Adipocyte (in vitro differentiated cells): Measurements from ENCODE around the gene PCGF3.

Experiments
- DNase-seq: peaks from one replicate; pipeline ENCODE4 v3.0.0-alpha.2; 2015; ENCODE audit warnings: low read depth
- H3K27me3 ChIP-seq: replicated peaks from 2 replicates; pipeline ENCODE4 v1.7.0; 2013; ENCODE audit warnings: mild to moderate bottlenecking, low read length, moderate library complexity; ENCODE audit not compliant: control insufficient read depth, insufficient read depth
- H3K36me3 ChIP-seq: 2 replicates; pipeline ENCODE4 v1.7.0; 2013; ENCODE audit warnings: low read length, mild to moderate bottlenecking, moderate library complexity; ENCODE audit not compliant: control insufficient read depth, insufficient read depth, severe bottlenecking
- H3K4me1 ChIP-seq: 2 replicates; pipeline ENCODE4 v1.7.0; 2013; ENCODE audit warnings: mild to moderate bottlenecking, low read length, moderate library complexity; ENCODE audit not compliant: control insufficient read depth, insufficient read depth
- H3K4me3 ChIP-seq: 2 replicates; pipeline ENCODE4 v1.7.0; 2013; ENCODE audit warnings: mild to moderate bottlenecking, low read length, moderate library complexity
- H3K9ac ChIP-seq: 2 replicates; pipeline ENCODE4 v1.7.0; 2013; ENCODE audit warnings: mild to moderate bottlenecking, low read length, moderate library complexity
- H3K9me3 ChIP-seq: 2 replicates; pipeline ENCODE4 v1.7.0; 2013; ENCODE audit warnings: mild to moderate bottlenecking, low read length, moderate library complexity; ENCODE audit not compliant: control insufficient read depth

The PCGF3 gene

DNA sequence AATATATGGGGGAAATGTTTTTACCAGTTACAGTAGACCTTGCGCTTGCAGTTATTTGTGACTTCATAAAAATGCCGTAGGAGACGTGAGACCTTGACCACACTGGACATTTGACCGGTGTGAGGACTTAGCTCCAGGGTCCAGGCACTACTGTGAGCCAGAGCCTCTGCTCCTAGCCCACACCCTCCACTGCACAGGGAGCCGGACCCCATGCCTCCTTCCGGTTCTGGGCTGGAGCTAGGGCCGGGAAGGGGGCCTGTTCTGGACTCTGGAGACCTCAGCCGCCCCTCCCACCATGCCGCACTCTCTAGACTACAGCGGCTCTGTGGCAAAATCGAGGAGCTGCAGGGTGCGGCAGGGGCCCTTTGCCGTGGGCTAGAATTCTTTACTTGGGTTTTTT, 5.3 kb downstream of the PCGF3 start:
- Histone ChIP-seq H3K9ac (no peak overlapping the region), H3K4me3 (no peak overlapping the region), H3K27me3 (no peaks in the 10 kb centered on the region), H3K36me3 (no peaks in the 10 kb centered on the region), H3K4me1 (peaks cover 19% of the 10 kb centered on the region), H3K9me3 (no peaks in the 10 kb centered on the region)
- no peak for DNase-seq

DNA sequence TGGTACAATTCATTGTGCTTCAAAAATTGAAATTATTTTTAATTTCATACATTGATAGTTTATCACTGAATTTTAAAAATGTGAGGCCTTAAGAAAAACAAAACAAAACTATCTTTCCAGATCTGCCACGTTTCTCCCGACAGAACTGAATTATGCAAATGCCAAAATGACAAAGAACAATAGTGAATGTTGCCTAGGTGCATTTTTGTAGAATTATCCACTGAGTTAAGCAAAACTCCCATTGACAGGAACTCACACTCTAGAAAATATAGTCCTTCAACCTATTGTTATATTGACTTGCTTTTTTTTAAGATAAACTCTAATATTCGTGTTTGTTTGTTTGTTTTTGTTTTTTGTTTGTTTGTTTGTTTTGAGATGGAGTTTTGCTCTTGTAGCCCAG, 6.5 kb downstream of the PCGF3 start:
- no peak for DNase-seq
- no peaks in the 10 kb centered on the region for H3K9me3 ChIP-seq
- H3K27me3 ChIP-seq = no peaks in the 10 kb centered on the region
- H3K36me3 ChIP-seq = no peaks in the 10 kb centered on the region
- H3K9ac ChIP-seq = no peak overlapping the region
- H3K4me3 ChIP-seq = no peak overlapping the region
- peaks cover 15% of the 10 kb centered on the region for H3K4me1 ChIP-seq

- Histone ChIP-seq H3K4me1 (peaks cover 13% of the 10 kb centered on the region), H3K9ac (no peak overlapping the region), H3K27me3 (no peaks in the 10 kb centered on the region), H3K9me3 (no peaks in the 10 kb centered on the region), H3K4me3 (no peak overlapping the region), H3K36me3 (no peaks in the 10 kb centered on the region)
- DNase-seq = no peak
These were observed 7.4 kb downstream of the PCGF3 start for GRCh38 chr4:712916-713632.

DNA sequence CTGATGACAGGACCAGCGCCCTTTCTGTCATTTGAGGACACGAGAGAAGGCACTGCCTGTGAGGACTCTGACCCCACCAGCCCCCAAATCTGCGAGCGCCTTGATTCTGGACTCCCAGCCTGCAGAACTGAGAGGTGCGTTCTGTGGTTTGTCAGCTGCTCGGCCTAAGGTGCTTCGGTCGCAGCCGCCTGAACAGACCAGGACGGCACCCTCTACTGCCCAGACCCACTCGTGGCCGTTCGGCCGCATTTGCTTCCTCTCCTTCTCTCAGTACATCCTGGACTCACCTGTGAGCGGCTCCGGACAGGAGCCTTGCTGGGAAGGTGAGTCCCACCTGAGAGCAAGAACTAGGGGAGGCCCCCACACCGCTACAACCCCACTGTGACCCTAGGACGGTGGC, 8.5 kb downstream of the PCGF3 start:
- no peak for DNase-seq
- H3K9ac ChIP-seq = no peak overlapping the region
- H3K36me3 ChIP-seq = no peaks in the 10 kb centered on the region
- H3K4me1 ChIP-seq = peaks cover 4% of the 10 kb centered on the region
- H3K4me3 ChIP-seq = no peak overlapping the region
- no peaks in the 10 kb centered on the region for H3K9me3 ChIP-seq
- no peaks in the 10 kb centered on the region for H3K27me3 ChIP-seq

GRCh38 chr4:717601-718320, 12.1 kb downstream of the PCGF3 start:
- H3K4me3 ChIP-seq = no peak overlapping the region
- no peak for DNase-seq
- peaks cover 8% of the 10 kb centered on the region for H3K4me1 ChIP-seq
- H3K9me3 ChIP-seq = no peaks in the 10 kb centered on the region
- H3K9ac ChIP-seq = no peak overlapping the region
- peaks cover under 1% of the 10 kb centered on the region for H3K36me3 ChIP-seq
- no peaks in the 10 kb centered on the region for H3K27me3 ChIP-seq

DNA sequence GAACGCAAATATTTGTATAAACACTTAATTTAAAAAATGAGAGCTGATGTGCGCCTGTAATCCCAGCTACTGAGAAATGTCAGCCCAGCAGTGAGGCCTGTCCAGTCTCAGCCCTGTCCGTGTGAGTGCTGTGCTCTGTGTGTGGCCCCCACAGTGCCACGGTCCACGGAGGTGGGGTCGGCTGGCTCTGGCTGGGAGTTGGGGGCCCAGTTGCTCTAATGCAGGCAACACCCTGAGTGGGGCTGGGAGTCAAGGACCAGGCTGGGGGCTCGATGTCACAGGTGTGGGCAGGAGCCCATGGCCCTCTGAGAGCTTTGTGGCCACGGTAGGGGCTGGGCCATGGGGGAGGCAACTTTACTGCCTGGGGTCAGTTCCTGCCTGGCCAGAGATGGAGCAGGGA, 12.8 kb downstream of the PCGF3 start:
- Histone ChIP-seq H3K36me3 (peaks cover 8% of the 10 kb centered on the region), H3K9ac (no peak overlapping the region), H3K4me1 (peaks cover 8% of the 10 kb centered on the region)

GRCh38 chr4:720111-720860, 14.7 kb downstream of the PCGF3 start:
- no peak for DNase-seq
- Histone ChIP-seq H3K9ac (no peak overlapping the region), H3K4me3 (no peak overlapping the region), H3K27me3 (no peaks in the 10 kb centered on the region), H3K9me3 (no peaks in the 10 kb centered on the region), H3K4me1 (peaks cover 8% of the 10 kb centered on the region), H3K36me3 (peaks cover 10% of the 10 kb centered on the region)

More for the DNA sequence above, 12.8 kb downstream of the PCGF3 start:
- Histone ChIP-seq H3K27me3 (no peaks in the 10 kb centered on the region), H3K9me3 (no peaks in the 10 kb centered on the region), H3K4me3 (no peak overlapping the region)
- DNase-seq = no peak

DNA sequence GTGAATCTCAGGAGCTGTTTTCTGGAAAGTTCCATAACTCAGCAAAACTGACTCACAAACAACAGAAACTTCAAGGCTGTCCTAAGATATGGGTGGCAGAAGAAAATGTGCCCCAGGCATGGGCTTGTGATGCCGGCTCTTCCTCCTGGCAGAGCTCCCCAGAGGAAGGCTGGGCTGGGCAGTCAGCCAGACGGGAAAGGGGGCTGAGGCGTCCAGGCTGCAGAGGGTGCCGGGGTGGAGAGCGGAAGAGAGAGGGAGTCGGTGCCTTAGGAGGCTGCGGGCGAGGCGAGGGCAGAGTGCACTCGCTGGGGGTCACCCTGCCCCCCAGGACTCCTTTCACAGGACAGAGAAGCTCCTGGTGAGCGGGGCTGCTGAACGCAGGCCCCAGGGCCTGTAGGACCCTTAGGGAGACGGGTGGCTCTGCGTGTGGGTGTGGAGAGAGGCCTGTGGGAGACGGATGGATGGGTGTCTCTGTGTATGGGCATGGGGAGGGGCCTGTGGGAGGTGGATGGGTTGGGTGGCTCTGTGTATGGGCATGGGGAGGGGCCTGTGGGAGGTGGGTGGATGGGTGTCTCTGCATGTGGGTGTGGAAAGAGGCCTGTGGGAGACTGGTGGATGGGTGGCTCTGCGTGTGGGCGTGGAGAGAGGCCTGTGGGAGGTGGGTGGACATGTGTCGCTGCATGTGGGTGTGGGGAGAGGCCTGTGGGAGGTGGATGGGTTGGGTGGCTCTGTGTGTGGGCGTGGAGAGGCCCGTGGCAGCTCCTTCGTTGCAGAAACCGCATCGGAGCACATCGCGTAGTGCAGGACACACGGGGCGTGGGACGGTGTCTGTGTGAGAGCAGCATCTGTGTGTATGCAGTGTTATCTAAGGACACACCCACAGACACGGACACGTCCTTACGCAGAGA, 15.9 kb downstream of the PCGF3 start:
- Histone ChIP-seq H3K9me3 (no peaks in the 10 kb centered on the region), H3K27me3 (no peaks in the 10 kb centered on the region), H3K36me3 (peaks cover 10% of the 10 kb centered on the region), H3K4me1 (peaks cover 15% of the 10 kb centered on the region), H3K9ac (no peak overlapping the region), H3K4me3 (no peak overlapping the region)
- peak; percentile 30 for DNase-seq

GRCh38 chr4:722169-722725, 16.6 kb downstream of the PCGF3 start:
- Histone ChIP-seq H3K27me3 (no peaks in the 10 kb centered on the region), H3K4me1 (peaks cover 21% of the 10 kb centered on the region), H3K36me3 (peaks cover 10% of the 10 kb centered on the region), H3K9ac (no peak overlapping the region), H3K4me3 (no peak overlapping the region), H3K9me3 (no peaks in the 10 kb centered on the region)
- DNase-seq = no peak

DNA sequence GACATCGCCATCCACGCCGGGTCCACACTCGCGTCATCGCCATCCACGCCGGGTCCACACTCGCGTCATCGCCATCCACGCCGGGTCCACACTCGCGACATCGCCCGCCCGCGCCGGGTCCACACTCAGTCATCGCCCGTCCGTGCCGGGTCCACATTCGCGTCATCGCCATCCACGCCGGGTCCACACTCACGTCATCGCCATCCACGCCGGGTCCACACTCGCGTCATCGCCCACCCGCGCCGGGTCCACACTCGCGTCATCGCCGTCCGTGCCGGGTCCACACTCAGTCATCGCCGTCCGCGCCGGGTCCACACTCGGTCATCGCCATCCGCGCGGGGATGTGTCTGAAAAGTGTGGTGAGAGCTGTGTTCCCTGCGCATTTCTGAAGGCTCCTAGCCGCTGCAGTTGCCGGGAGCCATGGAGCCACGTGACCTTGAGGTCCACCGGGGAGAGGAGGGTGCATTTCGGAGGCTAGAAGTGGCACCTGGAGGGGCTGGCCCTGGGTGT, 17.3 kb downstream of the PCGF3 start:
- H3K4me3 ChIP-seq = no peak overlapping the region
- no peaks in the 10 kb centered on the region for H3K9me3 ChIP-seq
- DNase-seq = no peak
- peaks cover 25% of the 10 kb centered on the region for H3K4me1 ChIP-seq
- H3K9ac ChIP-seq = no peak overlapping the region
- H3K27me3 ChIP-seq = no peaks in the 10 kb centered on the region
- H3K36me3 ChIP-seq = peaks cover 10% of the 10 kb centered on the region
